ENCODE measurements around the gene MMEL1. TPM values are rescaled to one million over a fixed set of nuclear protein-coding genes. Genes with fewer than 3 reads are reported as not detected.

The MMEL1 gene
- total and polyA plus RNA-seq, 2 of the 13 experiments (the other 11 are each of a cell fraction or from before 2014, with no cell fraction given), result 0.48 TPM; not detected in 1

- TF ChIP-seq ZNF281 (CRISPR knock-in tag; IDR thresholded peaks at IDR 0.05; ENCODE audit: borderline replicate concordance) (0 out of 2 replicates have a peak, but pooled peaks have one; percentile 25), PRDM15 (CRISPR knock-in tag; IDR thresholded peaks at IDR 0.05) (peak; percentile 98), MEF2D (CRISPR knock-in tag; IDR thresholded peaks at IDR 0.05) (no peak; the same call in 1 of the 2 replicates), ZNF263 (CRISPR knock-in tag; IDR thresholded peaks at IDR 0.05) (0 out of 2 replicates have a peak, but pooled peaks have one; percentile 26), ZFP36 (IDR thresholded peaks at IDR 0.05; ENCODE audit: borderline replicate concordance, low read depth, low read length, partially characterized antibody) (no peak), ZNF33A (CRISPR knock-in tag; IDR thresholded peaks at IDR 0.05; ENCODE audit: borderline replicate concordance) (no peak), HIC2 (CRISPR knock-in tag; IDR thresholded peaks at IDR 0.05; ENCODE audit: low read depth) (peak; percentile 22; the same call in 1 of the 2 replicates), ISX (CRISPR knock-in tag; conservative IDR thresholded peaks at IDR 0.05) (no peak), ZBTB7B (CRISPR knock-in tag; IDR thresholded peaks at IDR 0.05) (peak; percentile 78; the same call in 1 of the 2 replicates), POGZ (CRISPR knock-in tag; IDR thresholded peaks at IDR 0.05) (no peak), NCOA2 (CRISPR knock-in tag; IDR thresholded peaks at IDR 0.05) (no peak), HOXA3 (CRISPR knock-in tag; IDR thresholded peaks at IDR 0.05) (peak; percentile 45; the same call in 1 of the 2 replicates), ZMYM2 (CRISPR knock-in tag; IDR thresholded peaks at IDR 0.05) (no peak), MAZ (IDR thresholded peaks at IDR 0.05; ENCODE audit: borderline replicate concordance, low read depth, low read length) (peak; percentile 38; the same call in 1 of the 2 replicates), MAZ (CRISPR knock-in tag; IDR thresholded peaks at IDR 0.05; ENCODE audit: low read depth) (no peak), CEBPZ (IDR thresholded peaks at IDR 0.05; ENCODE audit: low read length) (no peak)
Measured at GRCh38 chr1:2585318-2586092, 47.3 kb downstream of the MMEL1 start (continued).

Measured in HepG2 (cell line).